ENCODE data around the gene CSNK2A1. TPM values are rescaled to one million over a fixed set of nuclear protein-coding genes. Genes with fewer than 3 reads are reported as not detected.
A peak's percentile ranks its signal among the peaks of the same experiment; 100 is the strongest.

CSNK2A1 gene
- total and polyA plus RNA-seq, 2 of the 8 experiments (the other 6 are each of a cell fraction or from before 2014, with no cell fraction given): 117 to 260 TPM

- CTCF ChIA-PET (ENCODE audit: partially characterized antibody): interaction anchor here (1.1 to 2.4 kb wide), 5 partner anchors 20 to 131 kb away, joined by 3 to 8 read pairs (median 4); no protein-coding TSS in a partner anchor
- H3K27me3 ChIP-seq (replicated peaks in 1 of 4; ENCODE audit: control insufficient read depth in 3 of 4, extremely low read depth in 1 of 4, insufficient read depth in 3 of 4, low read length in 3 of 4): peaks cover 3 to 16% (median 11%) of the 10 kb centered on the region in 4 experiments; a peak in 5 of 7 replicates
- peaks cover 0 to 7% (median 2%) of the 10 kb centered on the region in 4 experiments; a peak in 2 of 8 replicates for H3K36me3 ChIP-seq (ENCODE audit: control insufficient read depth in 2 of 4, insufficient read depth in 4 of 4, low read length in 3 of 4)
- peaks cover 47 to 56% of the 10 kb centered on the region in 2 experiments for H3K79me2 ChIP-seq (ENCODE audit: control insufficient read depth in 1 of 2, insufficient read depth in 2 of 2, low read length in 2 of 2)
- H3K79me1 ChIP-seq (ENCODE audit: low read depth, low read length): peaks cover 2% of the 10 kb centered on the region; the same call in 1 of the 2 replicates
- peak overlapping the region; percentile 94 to 98 (median 95) for H3K9ac ChIP-seq (replicated peaks in 1 of 4; ENCODE audit: extremely low read depth in 1 of 4, low read depth in 3 of 4, low read length in 3 of 4)
- H2AFZ ChIP-seq (ENCODE audit: low read length): no peak overlapping the region
- H3K4me1 ChIP-seq (replicated peaks in 1 of 4; ENCODE audit: control insufficient read depth in 3 of 4, insufficient read depth in 4 of 4, low read length in 3 of 4): peaks cover 2 to 8% (median 3%) of the 10 kb centered on the region in 4 experiments; a peak in 6 of 7 replicates
- peaks cover 4% of the 10 kb centered on the region for H3K23me2 ChIP-seq (ENCODE audit: low read depth, low read length)
- peak overlapping the region; percentile 96; the same call in 1 of the 2 replicates for H3K18ac ChIP-seq (ENCODE audit: extremely low read depth, low read length)
- no peak overlapping the region for H2BK120ac ChIP-seq (replicated peaks; ENCODE audit: low read depth, low read length)
- H4K91ac ChIP-seq (replicated peaks; ENCODE audit: insufficient read length, low read length): peak overlapping the region; percentile 99
- FAIRE-seq (no peak), DNase-seq (ENCODE audit: low read depth in 1 of 2, low spot score in 2 of 2) (no peak)
- H4K5ac ChIP-seq (ENCODE audit: insufficient read length, low read depth, low read length): peak overlapping the region; percentile 18
- H2BK5ac ChIP-seq (ENCODE audit: low read depth, low read length): peak overlapping the region; percentile 99
- H3K56ac ChIP-seq (replicated peaks; ENCODE audit: insufficient read length, low read depth, low read length): peak overlapping the region; percentile 96
- peak overlapping the region; percentile 62 to 66 for H3K4me2 ChIP-seq (ENCODE audit: insufficient read depth in 1 of 2, low read depth in 2 of 2, low read length in 2 of 2)
- no peak overlapping the region for H3K14ac ChIP-seq (ENCODE audit: insufficient read length)
- H3K23ac ChIP-seq (ENCODE audit: insufficient read length): no peak overlapping the region
- H2AK5ac ChIP-seq (ENCODE audit: low read depth, low read length): 0 out of 2 replicates have a peak overlapping the region, but pooled peaks have one; percentile 68
- peak overlapping the region; percentile 89 to 95 (median 94) for H3K4me3 ChIP-seq (ENCODE audit: extremely low read depth in 1 of 4, insufficient read depth in 2 of 4, low read depth in 3 of 4, low read length in 4 of 4)
- peak overlapping the region; percentile 74; the same call in 1 of the 2 replicates for H2BK15ac ChIP-seq (ENCODE audit: low read length)
- no peak overlapping the region for H2BK12ac ChIP-seq (ENCODE audit: low read depth, low read length)
- WGBS, 2 experiments (ENCODE audit: extremely low coverage in 1 of 2, insufficient coverage in 1 of 2, insufficient read length in 1 of 2, insufficient replicate concordance in 2 of 2, low coverage in 1 of 2, low lambda C conversion rate in 2 of 2, missing lambda C conversion rate in 1 of 2): 5% methylated on average over 4 of the region's 12 CpGs; no CpG with 5 or more reads in 1 of the 2 experiments
- peaks cover 0 to 4% of the 10 kb centered on the region in 2 experiments; a peak in 2 of 4 replicates for H3K9me3 ChIP-seq (ENCODE audit: insufficient read depth in 2 of 2, low read depth in 1 of 2, low read length in 1 of 2)
- H4K20me1 ChIP-seq (replicated peaks in 1 of 2; ENCODE audit: control insufficient read depth in 1 of 2, insufficient read depth in 2 of 2, low read length in 2 of 2): peaks cover 21 to 34% of the 10 kb centered on the region in 2 experiments
- no peak overlapping the region for H3K4ac ChIP-seq (replicated peaks; ENCODE audit: insufficient read length, low read depth, low read length)
- POLR2A ChIA-PET (ENCODE audit: partially characterized antibody): interaction anchor here (0.6 to 3.4 kb wide), 36 partner anchors 9 to 413 kb away, joined by 3 to 24 read pairs (median 4); partner anchors contain the start of genes TBC1D20 and TCF15
- peak overlapping the region; percentile 100; the same call in 1 of the 2 replicates for H4K8ac ChIP-seq (ENCODE audit: extremely low read depth, insufficient read depth, low read length)
- peak overlapping the region; percentile 98; the same call in 1 of the 2 replicates for H3K27ac ChIP-seq (ENCODE audit: low read depth, low read length)
- no peak overlapping the region for H2BK20ac ChIP-seq (ENCODE audit: low read length)
- TF ChIP-seq ASH2L (IDR thresholded peaks at IDR 0.05; ENCODE audit: low read length) (no peak), ATF3 (IDR thresholded peaks at IDR 0.05; ENCODE audit: insufficient read depth, low read depth, low read length) (no peak), KDM4A (IDR thresholded peaks at IDR 0.05; ENCODE audit: low read depth, low read length, severe bottlenecking) (no peak), POLR2A (IDR thresholded peaks at IDR 0.05; ENCODE audit: control extremely low read depth in 1 of 2, low read depth in 2 of 2, low read length in 2 of 2) (no peak), SIRT6 (IDR thresholded peaks at IDR 0.05; ENCODE audit: low read length) (no peak), GABPA (IDR thresholded peaks at IDR 0.05; ENCODE audit: borderline replicate concordance, insufficient read depth, low read length) (no peak), MAX (IDR thresholded peaks at IDR 0.05) (no peak), KDM1A (IDR thresholded peaks at IDR 0.05; ENCODE audit: borderline replicate concordance, low read length) (no peak), CEBPB (IDR thresholded peaks at IDR 0.05; ENCODE audit: low read depth, low read length) (no peak), SRF (IDR thresholded peaks at IDR 0.05; ENCODE audit: low read depth, low read length) (no peak)
- TF ChIP-seq, protein P1, sequence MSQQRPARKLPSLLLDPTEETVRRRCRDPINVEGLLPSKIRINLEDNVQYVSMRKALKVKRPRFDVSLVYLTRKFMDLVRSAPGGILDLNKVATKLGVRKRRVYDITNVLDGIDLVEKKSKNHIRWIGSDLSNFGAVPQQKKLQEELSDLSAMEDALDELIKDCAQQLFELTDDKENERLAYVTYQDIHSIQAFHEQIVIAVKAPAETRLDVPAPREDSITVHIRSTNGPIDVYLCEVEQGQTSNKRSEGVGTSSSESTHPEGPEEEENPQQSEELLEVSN (IDR thresholded peaks at IDR 0.05): no peak
Measured at GRCh38 chr20:542777-543368, 717 bp downstream of the CSNK2A1 start.

All from H1 (cell line).